DMS114 treated with DMSO at 0.1 percent for 48 hours (cell line): ENCODE measurements around the gene DEFB112.

Experiments used
- DNase-seq: peaks from one replicate; lab custom pipeline; 2025; ENCODE audit not compliant: unreplicated experiment; lab: John Stamatoyannopoulos, UW

The DEFB112 gene

GRCh38 chr6:50003139-50003538 is 46.6 kb downstream of the DEFB112 start:
- no peak for DNase-seq

DNA sequence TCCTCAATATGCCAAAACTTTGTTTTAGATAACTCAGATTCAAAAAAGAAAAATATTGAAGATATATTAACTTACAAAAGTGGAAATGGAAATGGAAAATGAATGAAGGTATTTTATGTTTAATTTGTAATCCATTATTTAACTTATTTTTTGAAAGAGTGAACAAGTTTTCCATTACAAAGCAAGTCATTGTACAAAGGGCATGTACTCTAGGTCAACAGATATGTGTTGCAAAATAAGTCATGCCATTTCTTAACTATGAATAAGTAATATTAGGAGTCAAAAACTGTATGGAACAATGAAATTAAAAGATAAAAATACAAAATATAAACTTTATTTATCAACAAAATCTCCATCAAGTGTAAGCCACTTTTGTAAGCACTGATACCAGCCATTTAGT is 54.5 kb downstream of the DEFB112 start:
- no peak for DNase-seq
